Fibroblast of lung (primary cell): Measurements from ENCODE around the gene TMEM178B. TPM values are rescaled to one million over a fixed set of nuclear protein-coding genes. Genes with fewer than 3 reads are reported as not detected.

Source experiments
- DNase-seq, 2 donors: peaks; one replicate each; pipeline versions ENCODE4 v3.0.0 to v3.0.0-alpha.2; 2010; ENCODE audit warnings: low read depth in 2 of 2
- H2AFZ ChIP-seq: 2 replicates; pipeline ENCODE4 v1.5.1; 2012; ENCODE audit warnings: low read length, control low read depth, inconsistent platforms
- H3K27ac ChIP-seq: 2 replicates; pipeline ENCODE4 v1.5.1; 2011; ENCODE audit warnings: low read length, control low read depth; ENCODE audit not compliant: insufficient read depth
- H3K27me3 ChIP-seq: 2 replicates; pipeline ENCODE4 v1.5.1; 2011; ENCODE audit warnings: mild to moderate bottlenecking, low read length; ENCODE audit not compliant: control insufficient read depth, insufficient read depth
- H3K36me3 ChIP-seq: 2 replicates; pipeline ENCODE4 v1.5.1; 2011; ENCODE audit warnings: low read length; ENCODE audit not compliant: control insufficient read depth, insufficient read depth
- H3K4me1 ChIP-seq: 2 replicates; pipeline ENCODE4 v1.5.1; 2011; ENCODE audit warnings: low read length; ENCODE audit not compliant: control insufficient read depth, insufficient read depth; ENCODE audit errors: extremely low read depth
- H3K4me2 ChIP-seq: 2 replicates; pipeline ENCODE4 v1.5.1; 2011; ENCODE audit warnings: low read length, control low read depth; ENCODE audit not compliant: insufficient read depth; ENCODE audit errors: extremely low read depth
- H3K4me3 ChIP-seq, 4 experiments: fragments of 200-600 bp in 1 of 4; sonication (generic) in 1 of 4; replicated peaks in 1 of 4; 2 replicates each; pipeline ENCODE4 v1.5.1; 2011 to 2016; ENCODE audit warnings: low read length in 4 of 4, low read depth in 3 of 4, mild to moderate bottlenecking in 3 of 4, control low read depth in 2 of 4, inconsistent platforms in 1 of 4, mixed read lengths in 1 of 4; ENCODE audit not compliant: insufficient read depth in 1 of 4; ENCODE audit errors: control extremely low read depth in 1 of 4
- H3K79me2 ChIP-seq: 2 replicates; pipeline ENCODE4 v1.5.1; 2012; ENCODE audit warnings: mild to moderate bottlenecking, low read length, inconsistent platforms; ENCODE audit not compliant: control insufficient read depth, insufficient read depth
- H3K9ac ChIP-seq: 2 replicates; pipeline ENCODE4 v1.5.1; 2011; ENCODE audit warnings: mild to moderate bottlenecking, low read length, control low read depth; ENCODE audit not compliant: insufficient read depth
- H3K9me3 ChIP-seq: 2 replicates; pipeline ENCODE4 v1.5.1; 2012; ENCODE audit warnings: low read depth, low read length; ENCODE audit not compliant: control insufficient read depth, insufficient read depth
- H4K20me1 ChIP-seq: 2 replicates; pipeline ENCODE4 v1.5.1; 2011; ENCODE audit warnings: low read length; ENCODE audit not compliant: control insufficient read depth, insufficient read depth; ENCODE audit errors: extremely low read depth
- CTCF ChIP-seq, 2 donors: IDR thresholded peaks in 1 of 2; conservative IDR thresholded peaks in 1 of 2; 1 replicate in 1 of 2; 2 replicates in 1 of 2; pipeline ENCODE4 v1.5.1; 2011 to 2012; ENCODE audit warnings: low read length in 2 of 2, control low read depth in 1 of 2, inconsistent platforms in 1 of 2, low read depth in 1 of 2, mild to moderate bottlenecking in 1 of 2
- EZH2 ChIP-seq: IDR thresholded peaks from 2 replicates; pipeline ENCODE4 v1.5.1; 2012; ENCODE audit warnings: low read length, control low read depth, mild to moderate bottlenecking; ENCODE audit errors: missing control alignments
- polyA plus RNA-seq, 2 donors: library from polyadenylated mRNA; depleted of rRNA in 1 of 2; stranded (reverse) in 1 of 2; unstranded in 1 of 2; fragments of >200 nt; gene quantifications; 2 replicates each; pipeline ENCODE4 v1.2.1, GENCODE V29; 2011 to 2012; ENCODE audit warnings: missing spikeins in 1 of 2
- total RNA-seq: library from RNA; depleted of rRNA; stranded (reverse); fragments of >200 nt; gene quantifications from 2 replicates; pipeline ENCODE4 v1.2.1, GENCODE V29; 2014

TMEM178B gene
- total and polyA plus RNA-seq, 2 donors (not counting 1 experiment from before 2014, with no cell fraction given) = under 0.01 to 0.14 TPM

DNA sequence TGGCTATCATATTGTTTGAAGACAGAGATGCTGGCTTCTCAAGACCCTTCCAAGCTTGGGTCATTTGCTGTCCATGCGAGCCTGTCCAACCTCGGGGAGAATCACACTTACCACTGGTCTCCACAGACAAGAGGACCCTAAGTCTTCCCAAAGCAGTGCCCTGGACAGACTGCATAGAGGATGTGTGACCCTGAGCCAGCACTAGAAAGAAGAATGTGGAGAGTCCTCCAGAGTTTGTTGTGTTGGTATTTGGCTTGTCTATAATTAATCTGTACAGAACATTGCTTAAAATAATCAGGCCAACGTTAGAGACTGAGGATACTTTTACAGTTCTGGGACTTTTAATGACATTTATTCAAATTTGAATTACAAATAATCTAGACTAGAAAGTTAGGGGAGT is 212.7 kb downstream of the TMEM178B start:
- TF ChIP-seq CTCF (conservative IDR thresholded peaks at IDR 0.05 in 1 of 2, IDR thresholded peaks at IDR 0.05 in 1 of 2; ENCODE audit: low read depth in 1 of 2, low read length in 2 of 2) (no peak), EZH2 (no peak)
- H4K20me1 ChIP-seq = no peaks in the 10 kb centered on the region
- no peaks in the 10 kb centered on the region for H3K36me3 ChIP-seq
- H3K9me3 ChIP-seq = no peaks in the 10 kb centered on the region
- no peaks in the 10 kb centered on the region for H3K4me1 ChIP-seq
- no peaks in the 10 kb centered on the region for H3K79me2 ChIP-seq
- H3K4me3 ChIP-seq = no peak overlapping the region
- no peak overlapping the region for H3K4me2 ChIP-seq
- no peak overlapping the region for H3K27ac ChIP-seq
- no peak for DNase-seq
- H3K9ac ChIP-seq = no peak overlapping the region
- no peak overlapping the region for H2AFZ ChIP-seq
- H3K27me3 ChIP-seq = no peaks in the 10 kb centered on the region

DNA sequence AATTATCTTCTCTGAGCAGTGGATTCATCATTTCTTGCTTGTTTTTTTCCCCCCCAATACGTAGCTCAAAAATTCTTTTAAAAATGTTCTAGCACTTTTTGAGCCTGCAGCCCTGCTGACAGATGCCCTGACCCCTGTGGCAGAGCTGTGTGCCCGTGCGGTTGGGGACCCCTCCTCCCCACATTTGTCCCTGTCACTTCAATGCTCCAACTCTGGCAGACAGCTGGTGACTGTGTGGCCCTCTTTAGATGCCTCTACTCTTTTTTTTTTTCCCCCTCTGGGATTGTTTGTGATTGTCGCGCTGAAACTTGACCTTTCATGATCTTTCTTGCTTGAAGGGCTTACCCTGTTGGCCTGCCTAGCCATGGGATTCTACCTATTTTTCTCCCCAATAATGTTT is 214.1 kb downstream of the TMEM178B start:
- Histone ChIP-seq H3K36me3 (no peaks in the 10 kb centered on the region), H3K9me3 (no peaks in the 10 kb centered on the region), H3K27ac (no peak overlapping the region), H4K20me1 (no peaks in the 10 kb centered on the region), H3K4me3 (no peak overlapping the region), H3K79me2 (no peaks in the 10 kb centered on the region), H3K27me3 (no peaks in the 10 kb centered on the region), H3K9ac (no peak overlapping the region), H3K4me2 (no peak overlapping the region), H3K4me1 (no peaks in the 10 kb centered on the region), H2AFZ (no peak overlapping the region)
- TF ChIP-seq EZH2 (no peak), CTCF (conservative IDR thresholded peaks at IDR 0.05 in 1 of 2, IDR thresholded peaks at IDR 0.05 in 1 of 2; ENCODE audit: low read depth in 1 of 2, low read length in 2 of 2) (no peak)
- no peak for DNase-seq

DNA sequence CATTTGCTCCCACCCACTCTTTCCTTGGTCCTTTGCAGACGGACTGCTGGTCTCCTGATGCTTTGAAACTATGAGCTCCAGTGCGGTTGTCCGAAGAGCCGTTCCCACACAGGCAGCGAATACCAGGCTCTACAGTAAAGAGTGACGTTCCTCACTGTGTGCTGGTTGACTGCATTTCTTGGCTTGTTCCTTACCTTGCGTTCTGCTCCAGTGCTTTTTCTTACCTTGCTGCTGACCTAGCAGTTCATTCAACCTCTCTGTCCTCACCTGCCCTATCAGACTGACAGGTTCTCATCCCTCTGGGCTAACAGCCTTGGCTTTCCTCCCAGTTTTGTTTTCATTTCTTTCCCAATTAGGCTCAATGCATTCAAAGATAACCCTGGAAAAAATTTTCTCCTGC is 214.8 kb downstream of the TMEM178B start:
- Histone ChIP-seq H3K4me1 (no peaks in the 10 kb centered on the region), H3K36me3 (no peaks in the 10 kb centered on the region), H3K9ac (no peak overlapping the region), H3K27me3 (no peaks in the 10 kb centered on the region), H2AFZ (no peak overlapping the region), H3K9me3 (no peaks in the 10 kb centered on the region), H3K27ac (no peak overlapping the region), H3K79me2 (no peaks in the 10 kb centered on the region), H4K20me1 (no peaks in the 10 kb centered on the region), H3K4me2 (no peak overlapping the region), H3K4me3 (no peak overlapping the region)
- no peak for TF ChIP-seq CTCF (conservative IDR thresholded peaks at IDR 0.05 in 1 of 2, IDR thresholded peaks at IDR 0.05 in 1 of 2; ENCODE audit: low read depth in 1 of 2, low read length in 2 of 2)
- no peak for DNase-seq
